ENCODE results near the gene PGLYRP2.

- TF ChIP-seq CTCF (IDR thresholded peaks at IDR 0.05) = no peak
- no peak for TF ChIP-seq NFIC (IDR thresholded peaks at IDR 0.05; ENCODE audit: borderline replicate concordance)
- no peak for TF ChIP-seq POLR2AphosphoS5 (IDR thresholded peaks at IDR 0.05; ENCODE audit: low read depth, low read length)
- TF ChIP-seq TEAD4 (IDR thresholded peaks at IDR 0.05; ENCODE audit: borderline replicate concordance, insufficient read depth) = no peak
- no peak for TF ChIP-seq REST (IDR thresholded peaks at IDR 0.05; ENCODE audit: low read depth, low read length)
- TF ChIP-seq JUND (IDR thresholded peaks at IDR 0.05) = no peak
These were observed 9.4 kb upstream of the PGLYRP2 start for GRCh38 chr19:15488489-15489226.

Data from SK-N-SH (cell line).